HK-2 (cell line): Measurements from ENCODE around the gene CMTM1.
A peak's percentile ranks its signal among the peaks of the same experiment; 100 is the strongest.
"Not testable (repeated sequence)": the region's sequence is repeated elsewhere in the genome, so short reads cannot be mapped to it uniquely, and the experiment has no call there.

Experiments
- DNase-seq: peaks from one replicate; pipeline ENCODE4 v3.0.0-alpha.2; 2018; ENCODE audit not compliant: unreplicated experiment

Gene CMTM1

DNA sequence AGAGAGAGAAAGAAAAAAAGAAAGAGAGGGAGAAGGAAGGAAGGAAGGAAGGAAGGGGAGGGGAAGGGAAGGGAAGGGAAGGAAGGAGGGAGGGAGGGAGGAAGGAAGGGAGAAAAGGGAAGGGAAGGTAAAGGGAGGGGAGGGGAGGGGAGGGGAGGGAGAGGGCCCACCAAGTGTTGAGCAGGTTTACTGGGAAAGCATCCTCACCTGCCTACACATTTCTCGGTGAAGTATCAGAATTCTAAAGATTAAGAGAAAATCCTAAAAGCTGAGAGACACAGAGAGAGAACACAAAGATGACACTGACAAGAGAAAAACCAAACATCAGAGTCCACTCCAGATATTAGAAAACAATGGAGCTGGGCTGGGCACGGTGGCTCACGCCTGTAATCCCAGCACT, 26.0 kb downstream of the CMTM1 start:
- no peak for DNase-seq

DNA sequence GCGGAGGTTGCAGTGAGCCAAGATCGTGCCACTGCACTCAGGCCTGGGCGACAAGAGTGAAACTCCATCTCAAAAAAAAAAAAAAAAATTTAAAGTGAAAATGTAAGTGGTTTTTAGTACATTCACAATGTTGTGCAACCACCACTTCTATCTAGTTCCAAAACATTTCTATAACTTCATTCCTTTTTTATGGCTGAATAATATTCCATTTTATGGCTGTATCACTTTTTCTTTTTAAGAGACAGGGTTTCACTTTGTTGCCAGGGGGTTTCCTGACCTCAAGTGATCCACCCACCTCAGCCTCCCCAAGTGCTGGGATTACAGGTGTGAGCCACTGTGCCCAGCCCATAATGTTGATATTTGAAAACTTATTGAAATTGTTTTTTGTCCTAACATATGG, 26.6 kb downstream of the CMTM1 start:
- no peak for DNase-seq

DNA sequence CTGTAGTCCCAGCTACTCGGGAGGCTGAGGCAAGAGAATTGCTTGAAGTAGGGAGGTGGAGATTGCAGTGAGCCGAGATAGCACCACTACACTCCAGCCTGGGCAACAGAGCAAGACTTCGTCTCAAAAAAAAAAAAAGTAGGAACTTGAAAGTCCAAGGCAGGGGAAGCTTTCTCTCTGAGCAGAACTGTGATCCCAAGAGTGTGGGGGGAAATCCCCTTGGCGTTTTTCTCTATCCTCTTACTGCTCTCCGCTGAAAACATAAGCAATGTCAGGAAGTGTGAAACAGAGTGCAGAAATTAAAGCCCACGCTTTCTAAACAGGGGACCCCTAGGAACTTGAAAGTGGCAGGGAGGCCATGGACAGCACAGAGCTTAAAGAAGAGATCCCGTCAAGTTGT, 28.5 kb downstream of the CMTM1 start:
- DNase-seq: no peak

DNA sequence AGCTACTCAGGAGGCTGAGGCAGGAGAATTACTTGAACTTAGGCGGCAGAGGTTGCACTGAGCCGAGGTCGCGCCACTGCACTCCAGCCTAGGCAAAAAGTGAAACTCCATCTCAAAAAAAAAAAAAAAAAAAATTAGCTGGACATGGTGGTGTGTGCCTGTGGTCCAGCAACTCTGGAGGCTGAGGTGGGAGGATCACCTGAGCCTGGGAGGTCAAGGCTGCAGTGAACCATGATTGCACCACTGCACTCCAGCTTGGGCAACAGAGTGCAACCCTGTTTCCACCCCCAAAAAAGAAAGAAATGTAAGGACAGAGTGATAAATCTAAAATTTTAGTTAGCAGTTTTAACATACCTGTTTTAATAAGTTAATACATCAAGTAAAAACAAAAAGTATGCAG, 30.3 kb downstream of the CMTM1 start:
- DNase-seq: not testable (repeated sequence)

DNA sequence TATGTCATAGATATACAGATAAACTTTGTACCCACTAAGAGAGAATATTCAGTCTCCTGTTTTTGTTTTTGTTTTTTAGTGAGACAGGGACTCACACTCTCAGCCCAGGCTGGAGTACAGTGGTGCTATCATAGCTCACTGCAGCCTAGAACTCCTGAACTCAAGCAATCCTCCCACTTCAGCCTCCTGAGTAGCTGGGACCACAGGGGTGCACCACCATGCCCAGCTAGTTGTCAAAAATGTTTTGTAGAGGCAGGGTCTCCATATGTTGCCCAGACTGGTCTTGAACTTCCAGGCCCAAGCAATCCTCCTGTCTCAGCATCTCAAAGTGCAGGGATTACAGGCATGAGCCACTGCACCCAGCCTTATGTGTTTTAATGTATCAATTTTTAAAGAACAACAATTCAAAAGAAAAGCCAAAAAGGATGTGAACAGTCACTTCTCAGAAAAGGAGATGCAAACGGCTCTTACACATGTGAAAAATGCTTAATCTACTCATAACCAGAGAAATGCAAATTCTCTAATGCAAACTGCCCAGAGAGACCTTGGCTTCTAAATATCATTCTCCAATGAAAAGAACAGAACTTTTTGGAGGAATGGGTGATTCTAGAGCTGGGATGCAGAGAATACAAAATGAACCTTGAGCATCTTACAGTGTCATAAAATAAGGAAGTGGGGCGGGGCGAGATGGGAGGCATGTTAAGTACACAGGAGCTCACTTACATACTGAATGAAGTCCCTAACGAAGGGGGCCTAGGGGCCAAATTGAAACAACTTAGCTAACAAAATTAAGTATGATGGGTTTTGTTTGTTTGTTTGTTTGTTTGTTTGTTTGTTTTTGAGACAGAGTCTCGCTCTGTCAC, 31.0 kb downstream of the CMTM1 start:
- no peak for DNase-seq

DNA sequence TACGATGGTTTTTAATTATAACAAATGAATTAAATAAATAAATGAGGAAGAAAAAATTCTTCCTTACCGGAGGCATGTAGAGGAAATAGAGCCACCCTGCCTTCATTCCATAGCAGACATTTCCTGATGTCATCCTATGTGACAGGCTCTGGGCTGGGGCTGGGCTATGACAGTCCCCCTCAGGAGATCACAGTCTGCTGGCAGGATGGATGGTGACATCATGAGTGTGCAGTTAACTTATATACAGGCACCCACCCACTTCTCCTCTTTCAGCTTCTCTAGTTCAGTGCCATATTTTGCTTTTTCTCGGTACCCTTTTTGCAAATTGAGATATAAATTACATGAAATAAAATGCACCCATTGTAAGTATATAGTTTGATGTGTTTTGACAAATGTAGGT, 31.9 kb downstream of the CMTM1 start:
- DNase-seq: no peak

DNA sequence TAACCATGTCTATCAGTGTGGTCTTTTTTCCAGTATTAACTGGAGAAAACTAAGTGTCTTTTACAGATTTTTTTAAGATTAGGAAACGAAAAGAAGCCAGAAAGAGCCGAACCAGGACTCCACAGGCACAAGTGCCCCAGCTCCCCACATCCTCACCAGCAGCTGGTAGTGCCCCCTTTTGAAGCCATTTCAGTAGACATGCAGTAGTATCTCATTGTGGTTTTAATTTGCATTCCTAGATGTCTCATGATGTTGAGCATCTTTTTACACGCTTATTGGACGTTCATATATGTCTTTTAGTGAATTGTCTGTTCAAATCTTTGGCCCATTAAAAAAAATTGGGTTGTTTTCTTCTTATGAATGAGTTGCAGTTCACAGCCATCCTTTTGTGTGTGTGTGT, 33.5 kb downstream of the CMTM1 start:
- no peak for DNase-seq

DNA sequence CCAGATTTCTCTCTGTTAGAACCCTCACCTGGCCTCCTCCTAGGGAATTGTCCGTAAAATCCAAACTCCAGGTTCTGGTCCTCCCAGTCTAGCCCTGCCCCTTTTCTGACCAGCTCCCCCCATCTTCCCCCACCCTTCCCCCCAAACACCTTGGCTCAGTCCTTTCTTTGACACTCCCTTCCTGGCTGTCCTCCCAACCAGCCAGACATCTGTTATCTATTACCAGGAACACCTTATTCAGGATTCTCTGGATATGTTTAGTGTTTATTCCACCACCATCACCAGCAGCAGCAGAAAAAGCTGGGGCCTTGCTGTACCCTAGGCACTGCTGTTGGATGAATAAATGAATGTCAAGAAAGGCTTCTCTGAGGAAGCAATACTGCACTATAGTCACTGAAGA, 34.2 kb downstream of the CMTM1 start:
- DNase-seq: no peak

DNA sequence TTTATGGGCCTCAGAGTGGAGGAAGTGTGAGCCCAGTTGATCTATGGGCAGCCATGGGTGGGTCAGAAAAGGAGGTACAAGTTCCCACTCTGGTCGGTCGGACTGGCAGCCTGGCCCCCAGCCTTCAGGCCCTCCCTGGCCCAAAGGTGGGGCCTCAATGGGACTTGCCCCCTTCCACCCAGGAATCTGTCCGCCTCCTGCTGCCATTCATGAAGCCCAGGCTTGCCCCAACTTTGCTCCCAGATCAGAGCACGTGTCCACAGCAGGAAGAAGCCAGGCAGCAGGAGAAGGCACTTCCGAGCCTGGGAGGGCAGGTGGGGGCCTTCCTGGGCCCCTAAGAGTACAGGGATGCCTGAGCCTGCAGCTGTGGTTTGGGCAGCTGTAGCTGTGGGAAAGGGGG, 35.2 kb downstream of the CMTM1 start:
- DNase-seq: no peak

DNA sequence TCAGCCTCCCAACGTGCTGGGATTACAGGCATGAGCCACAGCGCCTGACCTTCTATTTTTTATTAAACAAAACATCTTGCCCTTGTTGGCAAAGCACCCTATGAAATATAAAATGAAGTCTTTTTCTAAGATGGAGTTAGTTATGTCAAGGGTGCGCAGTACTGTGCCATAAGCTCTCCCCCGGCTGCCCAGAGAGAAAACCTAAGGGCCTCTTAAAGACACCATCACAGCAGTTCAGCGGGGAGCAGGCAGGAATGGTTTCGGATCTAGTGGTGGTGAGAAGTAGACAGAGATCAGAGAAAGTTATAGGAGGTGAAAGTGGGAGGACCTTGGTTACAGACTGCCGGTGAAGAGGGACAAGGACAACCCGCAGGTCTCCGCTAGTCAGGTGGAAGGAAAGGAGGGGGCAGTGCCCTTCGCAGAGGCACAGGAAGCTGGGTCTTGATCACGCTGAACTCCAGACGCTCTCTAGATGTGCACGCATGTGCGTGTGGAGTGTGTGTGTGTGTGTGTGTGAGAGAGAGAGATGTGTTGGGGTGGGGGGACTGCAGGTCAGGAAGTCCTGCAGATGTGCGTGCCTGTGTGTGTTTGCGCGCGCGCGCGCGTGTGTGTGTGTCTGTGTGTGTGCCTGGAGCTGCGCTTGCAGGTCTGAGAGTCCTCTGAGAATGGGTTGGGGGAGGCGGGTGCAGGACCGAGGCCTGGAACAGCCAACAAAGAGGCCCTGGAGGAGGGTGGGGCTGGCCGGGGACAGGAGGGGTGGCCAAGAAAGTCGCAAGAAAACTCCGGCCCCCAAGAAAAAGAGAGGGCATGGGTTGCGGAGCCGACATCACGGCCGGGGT, 37.5 kb downstream of the CMTM1 start:
- DNase-seq: no peak

DNA sequence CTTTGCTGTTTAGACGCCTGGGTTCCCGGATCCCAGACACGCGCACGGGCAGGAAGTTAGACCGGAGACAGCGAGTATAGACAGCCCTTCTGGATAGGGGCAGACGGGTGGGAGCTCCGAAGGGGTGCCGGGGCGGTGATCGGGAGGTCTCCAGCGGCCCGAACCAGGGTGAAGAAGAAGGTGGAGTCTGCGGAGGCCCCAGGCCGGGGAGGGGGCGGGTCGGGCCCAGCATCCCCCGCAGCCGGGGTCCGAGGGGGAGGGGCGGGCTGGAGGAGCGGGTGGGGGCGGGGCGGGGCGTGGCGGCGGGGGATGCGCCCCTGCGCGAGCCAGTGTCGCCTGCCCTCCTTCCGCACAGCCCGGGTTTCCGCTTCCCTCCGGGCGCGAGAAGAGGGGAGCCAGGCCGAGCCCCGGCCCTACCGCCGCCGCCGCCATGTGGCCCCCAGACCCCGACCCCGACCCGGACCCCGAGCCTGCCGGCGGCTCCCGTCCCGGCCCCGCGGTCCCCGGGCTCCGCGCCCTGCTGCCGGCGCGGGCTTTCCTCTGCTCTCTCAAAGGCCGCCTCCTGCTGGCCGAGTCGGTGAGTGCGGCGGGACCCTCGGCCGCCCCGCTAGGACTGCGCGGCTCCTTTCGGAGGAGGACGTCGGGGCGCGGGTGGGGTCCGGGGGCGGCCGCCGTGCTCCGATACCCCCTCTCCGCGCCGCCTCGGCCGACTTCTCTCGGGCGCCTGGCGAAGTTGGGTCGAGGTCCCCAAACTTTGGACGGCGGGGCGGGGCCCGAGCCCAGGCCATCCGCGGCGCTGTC, 38.3 kb downstream of the CMTM1 start, which contains the start of gene CMTM3:
TSS of gene CMTM3 (plus strand) at position 329 of the 801 bp plus-strand sequence. CDS start at position 431, 102 bp downstream.
- DNase-seq: peak; percentile 76

DNA sequence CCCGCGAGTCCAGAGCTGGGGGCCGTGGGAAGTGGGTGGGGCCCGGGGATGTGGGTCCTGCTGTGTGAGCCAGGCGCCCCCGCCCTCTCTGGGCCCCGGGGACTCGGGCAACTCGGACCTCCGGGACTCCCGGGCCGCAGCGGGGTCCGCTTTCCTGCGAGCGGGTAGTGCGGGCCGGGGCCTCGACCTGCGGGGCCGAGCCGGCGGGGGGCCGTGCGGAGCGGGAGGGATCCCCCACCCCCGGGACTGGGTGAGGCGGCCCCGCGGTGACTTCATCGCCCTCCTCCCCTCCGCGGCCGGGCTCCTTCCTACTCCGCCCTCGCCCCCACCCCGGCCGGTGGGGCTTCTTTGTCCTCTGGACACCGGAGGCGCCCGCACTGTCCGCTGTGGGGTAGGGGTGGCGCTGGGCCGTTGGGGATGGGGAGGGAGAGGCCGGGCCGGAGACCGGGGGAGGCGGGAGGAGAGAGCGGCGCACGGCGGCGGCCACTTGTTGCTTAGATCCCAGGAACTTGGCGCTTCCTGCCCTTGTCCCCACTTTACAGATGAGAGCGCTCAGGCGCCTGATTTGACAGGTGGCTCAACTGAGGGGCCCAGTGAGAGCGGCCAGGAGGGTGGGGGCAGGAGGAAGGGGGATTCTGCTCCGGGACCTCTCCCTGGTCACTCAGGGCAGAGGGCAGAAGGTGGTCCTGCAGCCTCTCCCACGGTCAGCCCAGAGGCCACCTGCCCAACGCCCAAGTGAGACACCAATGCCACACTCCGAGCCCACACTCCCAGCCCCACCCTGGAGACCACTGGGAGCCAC, 39.1 kb downstream of the CMTM1 start:
- peak; percentile 76 for DNase-seq

DNA sequence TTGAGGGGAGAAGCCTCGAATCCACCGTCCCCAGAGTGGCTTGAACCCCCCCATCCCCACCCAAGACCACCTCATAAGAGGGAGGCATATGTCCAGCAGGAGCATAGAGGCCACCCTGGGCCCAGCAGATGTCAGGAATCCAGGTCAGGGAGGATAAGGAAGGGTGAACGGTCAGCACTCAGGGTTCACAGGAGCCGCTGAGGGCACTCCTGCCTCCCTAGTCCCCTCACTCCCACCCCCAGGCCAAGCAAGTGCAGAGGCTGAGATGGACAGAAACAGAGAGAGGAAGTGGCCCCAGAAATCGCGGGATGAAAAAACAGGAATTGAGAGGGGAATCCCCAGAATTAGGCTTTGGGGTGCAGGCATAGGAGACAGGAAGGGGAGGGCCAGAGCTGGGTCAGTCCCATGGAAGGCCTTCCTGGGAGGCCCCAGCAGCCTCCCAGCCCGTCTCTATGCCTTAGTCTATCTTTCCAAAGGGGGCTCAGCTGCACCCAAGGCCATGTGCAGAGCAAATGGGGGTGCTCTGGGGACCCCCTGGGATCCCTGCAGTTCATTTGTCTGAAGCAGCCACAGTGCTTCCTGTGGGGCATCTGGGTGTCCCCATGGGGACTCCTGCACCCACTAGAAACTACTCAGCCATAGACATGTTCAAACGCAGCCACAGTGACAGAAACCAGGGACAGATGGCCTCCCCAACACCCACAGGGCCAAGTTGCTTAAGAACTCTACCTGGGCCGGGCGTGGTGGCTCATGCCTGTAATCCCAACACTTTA, 39.9 kb downstream of the CMTM1 start:
- no peak for DNase-seq

DNA sequence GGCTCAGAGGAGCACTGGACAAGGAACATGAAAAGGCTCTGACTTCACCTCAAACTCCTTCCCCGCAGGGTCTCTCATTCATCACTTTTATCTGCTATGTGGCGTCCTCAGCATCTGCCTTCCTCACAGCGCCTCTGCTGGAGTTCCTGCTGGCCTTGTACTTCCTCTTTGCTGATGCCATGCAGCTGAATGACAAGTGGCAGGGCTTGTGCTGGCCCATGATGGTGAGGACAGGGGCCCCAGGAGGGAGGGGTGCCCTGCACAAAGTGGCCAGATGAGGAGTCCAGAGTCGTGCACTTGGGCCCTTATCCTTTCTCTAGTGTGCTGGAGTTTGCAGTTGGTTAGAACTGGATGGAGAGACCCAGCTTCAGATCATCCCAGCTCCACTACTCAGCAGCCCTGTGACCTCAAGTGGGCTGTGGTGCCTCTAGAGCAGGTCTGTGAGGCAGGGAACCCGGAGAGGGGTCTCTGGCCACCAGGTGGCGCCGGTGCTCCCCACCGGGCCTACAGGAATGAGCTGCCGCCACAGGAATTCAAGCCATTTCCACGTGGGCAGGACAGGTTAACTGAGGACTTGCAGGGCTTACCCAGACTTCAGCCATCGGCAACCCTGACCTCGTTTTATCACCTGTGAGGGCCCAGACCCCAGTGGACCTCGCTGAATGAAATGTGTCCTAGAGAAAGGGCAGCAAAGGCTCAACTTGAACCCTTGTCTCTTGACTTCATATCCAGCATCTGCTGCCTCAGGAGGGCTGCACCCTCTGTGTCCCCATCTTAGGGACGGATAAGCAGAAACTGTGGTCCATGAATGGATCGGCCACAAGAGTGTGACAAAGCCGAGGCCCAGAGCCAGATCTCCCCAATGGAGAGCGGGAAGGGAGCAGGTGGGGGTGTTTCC, 42.3 kb downstream of the CMTM1 start:
- DNase-seq: peak; percentile 97

DNA sequence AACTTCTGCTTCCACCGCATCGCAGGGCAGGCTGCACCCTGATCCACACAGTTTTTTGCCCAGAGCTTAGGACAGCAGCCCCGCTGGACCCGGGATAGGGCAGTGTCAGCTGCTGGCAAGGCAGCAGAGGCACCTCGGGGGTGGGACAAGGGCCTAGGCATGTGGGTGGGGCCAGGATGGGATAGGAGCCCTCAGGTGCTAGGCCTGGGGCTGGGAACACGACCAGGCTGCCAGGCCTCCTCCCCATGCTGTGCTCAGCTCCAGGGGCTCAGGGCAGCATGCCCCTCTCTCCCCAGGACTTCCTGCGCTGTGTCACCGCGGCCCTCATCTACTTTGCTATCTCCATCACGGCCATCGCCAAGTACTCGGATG, 42.9 kb downstream of the CMTM1 start:
- DNase-seq: no peak

DNA sequence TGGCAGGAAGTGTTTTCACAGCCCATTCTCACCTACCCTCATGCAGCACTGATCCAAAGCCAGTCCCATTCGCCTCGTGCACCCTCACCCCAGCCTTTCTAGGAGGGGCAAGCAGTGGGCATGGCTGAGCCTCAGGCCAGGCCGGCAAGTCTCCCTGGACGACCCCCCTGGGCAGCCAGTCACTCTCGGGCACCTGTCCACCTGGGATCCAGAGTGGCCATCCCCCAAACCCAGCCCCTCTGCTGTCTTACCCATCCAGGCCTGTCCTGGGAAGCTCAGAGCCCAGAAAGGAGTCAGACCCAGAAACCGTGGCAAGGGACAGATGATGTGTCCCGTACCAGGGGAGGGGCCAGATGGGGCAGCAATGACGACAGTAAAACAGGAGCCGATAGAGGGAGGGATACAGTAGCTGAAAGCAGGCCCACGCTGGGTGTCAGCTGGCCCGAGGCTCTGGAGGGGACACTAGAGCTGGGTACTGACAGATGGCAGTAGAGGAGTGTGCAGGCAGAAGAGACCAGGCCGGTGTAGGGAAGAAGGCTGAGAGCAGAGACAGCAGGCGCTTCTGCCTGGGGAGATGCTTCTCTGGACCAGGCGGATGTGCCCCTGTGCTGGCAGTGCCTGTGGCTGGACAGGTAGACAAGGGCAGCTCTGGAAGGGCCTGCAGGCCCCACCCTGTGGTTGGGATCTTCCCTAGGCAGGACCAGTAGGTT, 44.0 kb downstream of the CMTM1 start:
- DNase-seq: no peak

DNA sequence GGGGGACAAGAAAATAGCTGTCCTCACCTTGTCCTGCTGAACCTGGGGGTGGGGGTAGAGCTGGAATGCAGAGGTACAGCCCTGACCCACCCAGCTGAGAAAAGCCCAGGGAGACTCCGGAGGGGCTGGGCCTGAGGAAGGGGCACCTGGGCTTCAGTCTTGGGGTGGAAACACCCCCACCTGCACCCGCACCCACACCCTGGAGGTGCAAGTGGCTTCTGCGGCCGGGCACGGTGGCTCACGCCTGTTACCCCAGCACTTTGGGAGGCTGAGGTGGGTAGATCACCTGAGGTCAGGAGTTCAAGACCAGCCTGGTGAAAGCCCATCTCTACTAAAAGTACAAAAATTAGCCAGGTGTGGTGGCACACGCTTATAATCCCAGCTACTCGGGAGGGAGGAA, 45.7 kb downstream of the CMTM1 start:
- DNase-seq: not testable (repeated sequence)

DNA sequence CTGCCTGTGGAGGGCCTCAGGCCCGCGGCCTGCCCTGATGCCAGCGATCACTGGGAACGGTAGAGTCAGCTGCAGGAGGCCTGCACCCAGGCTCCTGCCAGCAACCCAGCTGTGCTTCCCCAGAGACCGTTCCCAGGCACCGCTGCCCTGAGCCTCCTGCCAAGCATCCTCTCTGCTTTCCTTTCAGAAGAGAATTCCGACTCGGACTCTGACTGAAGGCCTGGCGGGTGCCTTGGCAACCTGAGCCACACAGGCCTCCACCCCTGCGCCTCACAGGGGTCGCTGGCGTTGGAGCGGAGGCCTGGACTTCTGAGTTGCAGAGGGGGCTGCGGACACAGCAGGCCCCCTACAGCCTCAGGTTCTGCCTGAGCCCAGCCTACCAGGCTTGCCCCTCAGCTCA, 46.2 kb downstream of the CMTM1 start:
- DNase-seq: no peak
